OCI-M1 (cell line): Measurements from ENCODE around the gene ITFG1.
A peak's percentile ranks its signal among the peaks of the same experiment; 100 is the strongest.
"Not testable (repeated sequence)": the region's sequence is repeated elsewhere in the genome, so short reads cannot be mapped to it uniquely, and the experiment has no call there.

Experiments used
- DNase-seq: peaks from one replicate; lab custom pipeline; 2025; lab: John Stamatoyannopoulos, UW

The ITFG1 gene

DNA sequence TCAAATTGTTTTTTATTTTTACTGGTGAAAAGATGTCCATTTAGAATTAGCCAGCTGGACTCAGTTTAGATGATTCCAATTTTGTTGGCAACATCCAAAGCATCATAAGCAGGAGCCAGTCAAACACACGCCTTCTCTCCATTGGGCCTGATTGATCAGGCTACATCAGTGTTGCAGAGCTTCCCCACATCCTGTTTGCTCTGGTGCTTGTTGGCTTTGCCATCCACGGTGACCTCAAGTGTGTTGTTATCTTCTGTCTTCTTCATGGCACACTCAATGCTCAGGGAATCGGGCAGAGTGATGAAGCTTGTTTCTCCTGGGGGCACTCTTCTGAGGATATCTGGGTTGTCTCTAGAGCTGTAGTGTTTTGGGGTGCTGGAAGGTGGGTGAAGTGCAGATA, 310.8 kb downstream of the ITFG1 start:
- no peak for DNase-seq

DNA sequence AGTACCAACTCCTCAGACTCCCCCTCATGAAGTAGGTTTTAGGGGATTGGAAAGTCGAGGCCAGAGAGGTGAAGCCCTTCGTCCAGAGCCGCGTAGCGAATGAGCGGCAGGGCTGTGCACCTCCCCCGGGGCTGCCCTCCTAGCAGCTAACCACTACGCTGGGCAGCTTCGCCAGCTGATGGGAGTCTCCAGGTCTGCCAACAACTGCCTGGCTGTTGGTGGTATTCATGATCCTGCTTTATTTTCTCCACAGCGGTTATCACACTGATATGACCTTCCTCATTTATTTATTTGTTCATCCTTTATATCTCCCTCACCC, 316.3 kb downstream of the ITFG1 start:
- DNase-seq: no peak

DNA sequence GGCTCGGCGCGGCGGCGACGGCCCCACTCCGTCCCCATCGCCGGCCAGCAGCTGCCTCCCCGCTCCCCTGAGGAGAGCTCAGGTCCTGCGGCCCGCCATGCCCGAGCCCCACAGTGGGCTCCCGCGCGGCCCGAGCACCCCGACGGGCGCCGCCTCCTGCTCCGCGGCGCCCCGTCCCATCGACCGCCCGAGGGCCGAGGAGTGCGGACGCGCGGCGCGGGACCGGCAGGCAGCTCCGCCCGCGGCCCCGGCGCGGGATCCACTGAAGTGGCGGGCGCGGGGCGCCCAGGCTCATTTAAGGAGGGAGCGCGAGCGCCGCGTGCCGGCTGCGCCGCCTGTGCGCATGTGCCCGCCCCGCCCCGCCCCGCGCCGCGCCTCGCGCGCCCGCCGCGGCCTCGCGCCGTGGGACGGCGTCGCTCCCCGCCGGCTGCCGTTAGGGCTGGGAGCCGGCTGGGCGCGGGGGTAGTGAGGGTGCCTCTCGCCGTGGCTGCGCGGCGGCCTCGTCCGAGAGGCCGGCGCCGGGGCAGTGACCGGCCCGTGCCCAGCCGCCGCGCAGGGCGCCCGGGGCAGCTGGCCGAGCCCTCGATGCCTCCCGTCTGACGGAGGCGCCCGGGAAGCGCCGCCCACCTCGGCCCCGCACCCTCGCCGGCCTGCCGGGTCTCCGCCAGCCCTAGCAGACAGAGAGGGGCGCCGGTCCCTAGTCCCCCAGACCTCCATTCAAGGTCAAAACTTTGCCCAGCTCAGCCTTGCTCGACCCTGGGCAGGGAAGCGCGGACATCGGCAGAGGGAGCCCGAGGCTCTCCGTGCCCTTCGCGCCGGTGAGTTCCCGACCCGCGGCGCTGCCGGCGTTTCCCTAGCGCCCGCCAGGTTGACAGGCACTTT, 316.9 kb downstream of the ITFG1 start, which contains the start of gene NETO2:
Gene NETO2 (minus strand): TSS at position 269 of the 882 bp plus-strand sequence. CDS start 333 bp downstream, outside the sequence.
- DNase-seq: no peak

DNA sequence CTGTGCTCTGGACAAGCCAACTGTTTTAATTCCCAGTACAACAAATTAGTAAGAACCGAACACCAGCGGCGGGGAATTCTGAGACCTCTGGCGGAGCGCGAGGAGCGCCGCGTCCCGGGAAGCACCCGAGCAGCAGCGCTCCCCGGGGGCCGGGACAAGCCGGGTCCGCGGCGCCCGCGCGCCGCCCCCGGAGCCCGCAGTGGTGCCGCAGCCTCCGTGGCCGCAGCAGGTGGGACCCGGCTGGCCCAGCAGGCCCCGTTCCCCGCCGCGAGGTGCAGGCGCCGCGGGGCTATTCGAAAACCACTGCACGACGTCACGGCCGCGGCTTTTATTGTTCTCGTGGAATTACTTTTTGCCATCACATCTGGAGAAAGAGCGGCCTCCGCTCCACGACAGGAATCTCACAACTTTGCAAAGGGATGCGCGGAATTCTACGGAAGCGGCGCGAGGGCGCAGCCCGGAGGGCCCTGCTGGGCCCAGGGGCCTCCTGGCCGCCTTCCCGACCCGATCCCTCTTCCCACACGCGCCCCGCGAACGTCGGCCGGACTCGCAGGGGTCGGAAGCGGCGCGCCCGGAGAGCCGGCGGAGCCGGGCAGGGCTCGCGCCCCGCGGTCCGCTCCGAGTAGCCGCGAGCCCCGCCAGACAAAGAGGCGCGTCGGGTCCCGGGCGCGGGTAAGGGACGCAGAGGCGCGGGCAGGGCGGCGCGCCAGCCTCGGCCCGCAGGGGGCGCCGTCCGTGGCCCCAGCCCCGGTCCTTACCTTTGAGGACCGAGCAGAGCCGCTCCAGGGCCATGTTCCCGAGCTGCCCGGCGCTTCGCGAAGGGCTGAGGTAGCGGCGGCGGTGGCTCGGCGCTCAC, 317.8 kb downstream of the ITFG1 start:
- peak; percentile 39 for DNase-seq

DNA sequence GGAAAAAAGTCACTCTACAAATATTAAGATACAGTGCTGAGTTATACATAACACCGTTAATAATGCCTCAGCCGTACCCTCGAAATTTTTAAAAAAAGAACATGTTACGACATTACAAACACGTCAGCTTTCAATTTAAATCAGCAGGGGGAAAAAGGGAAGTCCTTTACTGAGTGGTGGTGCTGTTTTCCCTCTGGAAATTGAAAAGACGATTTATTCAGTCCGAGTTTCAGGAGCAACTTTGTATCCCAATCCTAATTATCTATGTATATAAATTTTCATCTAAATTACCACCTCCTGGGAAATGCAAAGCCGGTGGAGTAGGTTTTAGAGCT, 318.4 kb downstream of the ITFG1 start:
- DNase-seq: peak; percentile 49

DNA sequence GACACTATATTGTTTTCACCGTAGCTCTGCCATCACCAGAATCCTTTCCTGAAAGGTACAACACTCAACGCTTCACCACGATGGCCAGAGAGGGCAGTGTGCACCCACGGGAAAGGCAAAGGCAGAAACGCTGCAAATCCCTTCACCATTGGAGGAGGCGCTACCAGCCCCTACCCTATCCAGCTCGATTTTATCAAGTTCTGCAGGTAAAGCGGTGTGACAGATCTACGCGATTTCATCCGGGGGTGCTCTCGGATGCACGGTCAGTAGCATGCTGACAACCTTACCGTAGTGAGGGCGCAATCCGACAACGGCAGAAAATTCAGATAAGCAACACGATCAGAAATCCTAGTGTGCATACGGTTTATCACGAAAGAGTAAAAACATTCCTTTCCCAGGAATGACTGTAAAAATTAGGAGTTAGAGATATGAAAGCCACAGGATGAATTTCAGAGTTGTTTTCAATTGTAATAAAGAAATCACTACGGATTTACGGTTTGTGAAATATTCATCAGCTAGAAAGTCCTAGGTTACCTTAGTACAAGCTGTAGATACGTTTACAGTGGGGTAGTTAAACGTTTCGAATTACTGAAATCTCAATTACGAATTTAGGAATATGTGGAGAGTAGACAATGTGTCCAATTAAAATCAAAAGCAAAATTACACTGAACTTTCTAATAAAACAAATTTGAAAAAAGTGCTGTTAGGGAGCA, 318.9 kb downstream of the ITFG1 start:
- DNase-seq: peak; percentile 75

DNA sequence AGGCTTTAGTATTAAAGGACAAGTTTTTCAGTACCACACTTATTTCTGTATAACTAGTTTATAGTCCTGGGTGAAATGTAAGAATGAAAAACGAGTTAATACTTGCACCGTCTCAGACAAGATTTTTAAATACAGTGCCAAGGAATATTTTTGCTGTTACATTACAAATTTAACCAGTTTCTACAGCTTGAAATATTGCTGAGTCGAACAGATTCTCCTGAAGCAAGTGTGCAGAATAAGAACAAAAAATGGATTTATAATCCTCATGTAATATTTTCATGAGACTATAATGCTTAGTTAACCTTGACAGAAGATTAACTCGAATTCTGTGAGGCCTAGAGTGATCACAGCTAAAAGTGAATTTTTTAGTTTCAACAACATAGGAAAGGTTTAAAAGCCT, 320.2 kb downstream of the ITFG1 start:
- no peak for DNase-seq

DNA sequence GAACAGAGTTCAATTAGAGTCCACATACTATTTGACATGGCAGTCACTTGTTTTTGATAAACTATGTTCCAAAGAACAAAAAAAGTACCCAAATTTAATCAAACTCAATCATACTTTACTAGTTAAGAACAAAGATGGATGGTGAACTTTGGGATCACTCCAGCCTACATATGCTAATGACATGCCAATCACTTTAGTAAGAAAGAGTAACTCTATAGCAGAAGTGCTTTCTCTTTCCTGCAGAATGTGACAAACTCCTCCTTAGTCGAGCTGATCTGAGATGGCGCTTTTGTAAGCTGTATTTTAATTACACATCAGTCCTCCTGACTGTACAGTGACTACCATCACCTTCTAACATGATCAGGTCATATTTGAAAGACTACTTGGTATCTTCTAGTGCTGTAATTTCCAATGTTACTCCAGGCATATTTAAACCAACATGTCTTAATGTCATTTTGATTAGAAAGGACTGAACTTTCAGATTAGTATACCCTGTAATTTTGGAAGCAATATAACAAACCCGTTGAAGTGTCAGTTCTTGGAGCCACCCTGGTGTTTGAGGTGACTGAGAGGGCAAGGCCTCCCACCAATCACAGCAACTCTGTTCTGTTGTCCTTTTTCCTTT, 321.2 kb downstream of the ITFG1 start:
- no peak for DNase-seq

DNA sequence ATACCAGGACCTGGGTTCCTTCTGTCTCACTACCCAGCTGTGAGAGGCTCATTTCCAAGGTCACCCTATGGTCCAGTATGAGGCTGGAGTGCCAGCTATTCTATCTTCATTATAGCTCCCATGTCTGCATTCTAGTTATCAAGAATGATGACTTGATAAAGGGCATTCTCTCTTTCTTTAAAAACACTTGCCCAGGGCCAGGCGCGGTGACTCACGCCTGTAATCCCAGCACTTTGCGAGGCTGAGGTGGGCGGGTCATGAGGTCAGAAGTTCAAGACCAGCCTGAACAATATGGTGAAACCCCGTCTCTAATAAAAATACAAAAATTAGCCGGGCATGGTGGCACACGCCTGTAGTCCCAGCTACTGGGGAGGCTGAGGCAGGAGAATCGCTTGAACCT, 322.9 kb downstream of the ITFG1 start:
- not testable (repeated sequence) for DNase-seq

DNA sequence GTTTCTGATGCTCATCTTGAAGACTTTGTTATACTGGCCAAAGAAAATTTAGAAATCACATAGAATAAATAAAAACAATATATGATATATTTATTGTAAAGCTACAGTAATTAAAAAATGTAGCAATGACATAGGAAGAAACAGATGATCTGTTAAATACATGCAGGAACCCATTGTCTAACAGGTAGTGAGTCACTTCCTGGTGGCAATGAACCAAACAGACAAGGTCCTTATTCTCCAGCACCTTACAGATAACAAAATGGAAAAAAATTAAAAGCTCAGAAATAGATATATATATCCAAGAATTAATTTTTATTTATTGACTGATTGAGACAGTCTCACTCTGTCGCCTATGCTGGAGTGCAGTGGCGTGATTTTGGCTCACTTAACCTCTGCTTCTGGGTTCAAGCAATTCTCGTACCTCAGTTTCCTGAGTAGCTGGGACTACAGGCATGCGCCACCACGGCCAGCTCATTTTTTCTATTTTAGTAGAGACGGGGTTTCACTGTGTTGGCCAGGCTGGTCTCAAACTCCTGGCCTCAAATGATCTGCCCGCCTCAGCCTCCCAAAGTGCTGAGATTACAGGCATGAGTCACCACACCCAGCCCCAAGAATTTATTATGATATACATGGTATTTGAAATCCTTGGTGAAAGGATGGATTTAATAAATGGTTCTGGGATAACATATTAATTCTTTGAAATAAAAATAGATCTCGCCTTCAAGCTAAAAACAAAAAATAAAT, 324.6 kb downstream of the ITFG1 start:
- no peak for DNase-seq

DNA sequence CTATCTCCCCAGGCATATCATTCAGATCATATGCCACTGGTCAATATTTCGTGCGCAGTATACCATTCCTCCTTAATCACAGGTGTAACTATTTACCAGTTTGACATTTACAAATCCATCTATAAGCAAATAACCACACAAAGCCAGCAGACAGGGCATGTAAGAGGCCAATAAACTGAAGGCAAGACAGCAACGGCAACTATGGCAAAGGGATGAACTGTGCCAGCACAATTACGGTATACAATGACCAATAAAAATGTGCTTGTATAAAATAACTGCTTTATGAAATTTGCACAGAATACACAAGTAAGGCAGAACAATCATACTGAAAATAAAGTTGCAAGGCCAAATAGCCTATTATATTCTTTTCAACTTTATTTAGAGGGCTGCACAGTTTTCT, 326.3 kb downstream of the ITFG1 start:
- no peak for DNase-seq

DNA sequence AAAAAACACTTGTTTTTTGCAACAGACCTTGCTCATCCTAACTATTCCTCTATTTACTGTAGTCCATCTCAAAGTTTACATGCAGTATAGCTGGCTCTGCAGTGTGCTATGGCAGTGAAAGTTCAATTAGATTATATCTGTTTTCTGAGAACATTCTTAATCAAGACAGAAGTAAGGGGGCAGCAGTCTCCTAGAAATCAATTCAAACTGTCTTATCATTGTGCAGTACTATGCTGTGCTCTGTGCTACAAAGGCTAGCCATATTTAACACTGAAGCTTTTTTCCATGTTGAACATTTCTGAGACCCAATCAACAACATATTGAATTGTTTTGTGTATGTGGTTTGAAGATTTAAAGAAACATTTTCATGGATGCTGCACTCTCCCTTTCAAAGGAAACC, 328.6 kb downstream of the ITFG1 start:
- peak; percentile 32 for DNase-seq

DNA sequence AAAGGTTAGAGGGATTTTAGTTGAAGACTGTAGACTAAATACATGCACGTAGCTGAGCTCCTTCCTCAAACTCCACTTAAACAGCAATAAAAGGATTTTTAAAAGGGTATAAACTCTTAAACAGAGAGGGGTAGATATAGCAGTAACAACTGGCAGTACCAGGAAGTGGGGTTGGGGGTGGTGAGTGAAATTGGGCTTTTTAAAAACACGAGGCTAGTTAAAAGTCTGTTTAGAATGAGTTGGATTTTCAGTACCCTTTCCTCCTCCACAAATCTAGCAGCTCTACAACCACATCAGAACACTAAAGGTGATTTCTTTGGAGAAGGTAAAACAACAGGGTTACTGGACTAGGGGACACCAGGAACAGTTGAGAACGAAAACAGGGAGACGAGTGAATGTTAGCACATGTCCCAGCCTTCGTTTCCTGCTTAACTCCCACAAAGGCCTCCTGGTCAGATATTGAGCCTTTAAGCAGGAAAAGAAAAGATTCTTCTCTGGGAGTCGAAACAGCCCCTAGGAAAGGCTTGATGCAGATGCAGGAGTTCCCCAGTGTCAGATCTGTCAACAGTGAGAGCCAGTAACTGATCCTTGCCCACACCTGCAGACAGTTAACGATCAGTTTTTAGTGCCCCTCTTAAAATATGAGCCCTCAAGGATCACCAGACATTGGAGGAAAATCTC, 331.0 kb downstream of the ITFG1 start:
- DNase-seq: no peak

DNA sequence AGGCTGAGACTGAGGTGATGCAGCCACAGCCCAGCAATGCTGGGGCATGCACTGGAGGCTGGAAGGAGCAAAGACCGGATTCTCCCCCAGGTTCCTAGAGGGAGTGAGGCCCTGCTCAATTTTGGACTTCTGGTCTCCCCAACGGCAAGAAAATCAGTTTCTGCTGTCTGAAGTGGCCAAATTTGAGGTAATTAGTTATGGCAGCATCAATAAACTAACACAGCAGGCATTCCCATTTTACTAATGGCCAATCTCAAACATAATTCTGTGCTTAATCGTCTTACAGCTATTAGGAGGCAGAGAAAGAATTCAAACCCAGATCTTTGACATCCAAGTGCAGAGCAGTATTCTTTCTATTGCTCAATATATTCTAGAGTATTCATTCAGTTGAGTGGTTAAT, 333.3 kb downstream of the ITFG1 start:
- no peak for DNase-seq

DNA sequence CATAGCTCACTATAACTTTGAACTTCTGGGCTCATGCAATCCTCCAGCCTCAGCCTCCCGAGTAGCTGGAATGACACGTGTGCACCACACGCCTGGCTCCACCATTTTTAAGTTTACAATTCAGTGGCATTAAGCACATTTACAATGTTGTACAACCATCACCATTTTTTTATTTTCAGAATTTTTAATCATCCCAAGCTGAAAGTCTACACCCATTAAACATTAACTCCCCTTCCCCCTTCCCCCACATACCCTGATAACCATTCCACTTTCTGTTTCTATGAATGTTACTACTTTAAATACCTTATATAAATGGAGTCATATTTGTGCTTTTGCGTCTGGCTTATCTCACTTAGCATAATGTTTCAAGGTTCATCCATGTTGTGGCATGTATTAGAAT, 335.1 kb downstream of the ITFG1 start:
- DNase-seq: no peak

DNA sequence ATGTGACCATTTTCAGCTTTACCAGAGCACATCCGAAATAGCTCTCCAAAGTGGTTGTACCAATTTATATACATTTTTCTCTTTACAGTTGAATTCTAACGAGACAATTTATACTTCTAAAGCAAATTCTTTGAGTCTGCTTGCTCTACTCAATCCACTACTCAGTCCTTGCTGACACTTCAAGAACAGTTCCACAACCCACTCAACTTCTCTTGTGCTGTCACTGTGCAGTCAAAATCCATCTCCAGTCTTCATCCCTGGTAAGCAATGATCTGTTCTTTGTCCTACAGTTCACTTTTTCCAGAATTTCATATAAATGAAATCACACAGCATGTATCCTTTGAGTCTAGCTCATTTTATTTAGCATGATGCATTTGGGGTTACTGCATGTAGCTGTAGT, 347.7 kb downstream of the ITFG1 start:
- no peak for DNase-seq

DNA sequence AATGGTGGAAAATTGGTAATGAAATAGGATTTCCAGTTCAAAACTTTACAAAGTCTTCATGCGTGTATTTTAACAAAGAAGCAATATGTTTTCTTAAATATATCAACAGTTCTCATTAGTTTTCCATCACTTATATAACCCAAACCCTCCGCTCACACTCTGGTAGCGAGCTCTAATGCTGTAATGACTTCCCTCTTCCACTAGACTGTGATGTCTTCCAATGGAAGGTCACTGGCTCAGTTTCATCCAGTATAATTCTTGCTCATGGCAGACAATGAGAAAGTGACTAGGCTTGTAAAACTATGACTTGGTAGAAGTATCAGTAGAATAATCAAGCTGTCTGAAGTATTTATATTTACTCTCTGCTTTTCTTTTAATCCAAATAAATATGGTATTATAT, 349.9 kb downstream of the ITFG1 start:
- DNase-seq: peak; percentile 5

DNA sequence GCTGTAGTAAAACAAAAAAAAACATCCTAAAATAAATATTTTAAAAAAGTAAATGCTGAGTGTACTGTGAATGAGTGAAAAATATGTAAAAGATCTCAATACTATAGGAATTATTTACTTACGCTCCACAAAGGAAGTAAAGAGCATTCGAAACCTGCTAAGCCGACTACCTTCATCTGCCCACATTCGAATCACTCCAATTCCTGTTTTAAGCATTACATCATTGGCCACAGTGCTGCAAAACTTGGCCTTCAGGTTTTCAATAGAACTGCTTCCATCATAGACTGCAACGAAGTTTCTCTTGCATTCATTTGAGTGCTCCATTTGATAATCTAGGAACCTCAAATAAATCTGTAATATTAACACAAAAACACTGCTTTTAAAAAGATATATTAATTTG, 351.5 kb downstream of the ITFG1 start:
- no peak for DNase-seq
